GM12892 (cell line): Measurements from ENCODE around the gene MCMBP.

Experiments
- POLR2A ChIP-seq: IDR thresholded peaks from 2 replicates; pipeline ENCODE4 v1.6.1; 2011; ENCODE audit warnings: low read depth, low read length, control low read depth
- POLR2AphosphoS5 ChIP-seq: IDR thresholded peaks from 2 replicates; pipeline ENCODE4 v1.6.1; 2011; ENCODE audit warnings: low read depth, low read length, control low read depth
- TAF1 ChIP-seq: IDR thresholded peaks from 2 replicates; pipeline ENCODE4 v1.6.1; 2011; ENCODE audit warnings: low read depth, mild to moderate bottlenecking, control low read depth, low read length, borderline replicate concordance

DNA sequence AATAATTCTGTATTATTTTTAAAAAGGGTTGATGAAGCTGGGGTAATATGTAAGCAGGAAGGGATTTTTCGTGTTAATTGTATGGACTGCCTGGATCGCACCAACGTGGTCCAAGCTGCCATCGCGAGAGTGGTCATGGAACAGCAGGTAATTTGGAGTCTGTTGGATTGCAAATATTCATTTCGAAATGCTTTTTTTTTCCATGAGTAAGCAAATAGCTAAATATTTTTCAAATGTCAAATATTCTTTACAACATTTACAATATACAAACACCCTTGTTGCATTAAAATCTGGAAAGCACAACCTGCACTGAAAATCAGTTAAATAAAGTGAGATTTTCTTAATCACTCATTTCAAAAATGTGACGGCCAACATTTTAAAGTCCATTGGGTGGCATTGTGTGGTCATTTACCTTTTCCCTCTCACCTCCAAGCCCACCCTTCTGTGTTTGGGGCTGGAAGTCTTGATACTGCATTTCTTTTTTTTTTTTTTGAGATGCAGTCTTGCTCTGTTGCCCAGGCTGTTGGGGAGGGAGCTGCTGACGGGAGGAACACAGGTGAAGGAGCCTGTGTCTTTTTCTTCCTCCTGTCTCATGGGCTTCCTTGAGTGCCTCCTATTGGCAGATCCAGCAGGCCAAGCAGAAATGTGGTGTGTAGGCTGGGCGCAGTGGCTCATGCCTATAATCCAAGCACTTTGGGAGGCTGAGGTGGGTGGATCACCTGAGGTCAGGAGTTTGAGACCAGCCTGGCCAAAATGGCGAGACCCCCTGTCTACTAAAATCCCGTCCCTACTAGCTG lies 66.1 kb downstream of the MCMBP start:
- TF ChIP-seq POLR2A (no peak), POLR2AphosphoS5 (no peak), TAF1 (no peak)
